Esophagus squamous epithelium (tissue), 4 donors: ENCODE measurements around the gene MANSC1.

ENCODE experiments used
- POLR2A ChIP-seq, 4 donors: fragments of 450-650 bp; IDR thresholded peaks; one replicate each; pipeline ENCODE4 v1.6.1; 2017; ENCODE audit warnings: antibody characterized with exemption in 4 of 4, mild to moderate bottlenecking in 4 of 4, moderate library complexity in 3 of 4
- TF ChIP-seq, protein P1 (sequence below), 6 experiments: fragments of 450-650 bp in 4 of 6; fragments of 200-600 bp in 2 of 6; sonication (generic) in 2 of 6; IDR thresholded peaks; one replicate each; pipeline ENCODE4 v1.5.1; 2016 to 2019; ENCODE audit warnings: antibody characterized with exemption in 6 of 6, mild to moderate bottlenecking in 4 of 6, moderate library complexity in 4 of 6

DNA sequence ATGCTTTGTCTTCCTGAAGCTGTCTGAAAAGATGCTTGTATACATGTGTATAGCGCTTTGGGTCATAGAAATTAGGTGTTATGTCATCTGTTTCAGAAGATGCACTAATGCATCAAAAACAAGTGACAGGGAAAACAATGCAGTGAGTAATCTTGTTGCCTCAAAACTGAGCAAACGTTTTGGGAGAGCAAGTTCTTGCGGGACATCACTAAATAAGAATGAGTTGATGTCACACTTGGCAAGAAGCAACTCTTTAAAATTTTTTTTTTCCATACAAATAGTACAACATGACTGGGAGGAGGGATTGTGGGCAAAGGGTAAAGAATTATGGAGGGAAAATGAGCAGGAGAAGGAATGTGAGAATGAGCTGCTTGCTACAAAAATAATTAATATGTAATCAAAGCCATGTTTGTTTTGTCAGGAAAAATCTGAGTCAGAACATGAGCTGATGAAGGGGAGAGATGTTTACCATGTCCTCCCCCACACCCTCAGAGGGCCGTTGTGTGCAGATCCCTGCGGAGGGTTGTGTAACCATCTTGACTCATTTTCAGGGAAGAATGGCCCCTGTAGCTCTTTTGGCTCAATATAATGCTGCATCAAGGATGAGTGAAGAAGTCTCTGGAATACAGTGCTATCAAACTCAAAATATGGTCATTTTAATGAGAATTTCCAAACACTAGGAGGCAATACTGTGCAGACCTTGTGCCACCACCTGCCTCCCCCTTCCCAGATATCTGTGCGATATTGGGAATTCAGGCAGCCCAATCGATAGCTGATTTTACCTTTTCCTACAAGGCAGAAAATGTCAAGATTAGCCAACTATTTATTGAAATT, 48.2 kb upstream of the MANSC1 start:
- TF ChIP-seq, protein P1, sequence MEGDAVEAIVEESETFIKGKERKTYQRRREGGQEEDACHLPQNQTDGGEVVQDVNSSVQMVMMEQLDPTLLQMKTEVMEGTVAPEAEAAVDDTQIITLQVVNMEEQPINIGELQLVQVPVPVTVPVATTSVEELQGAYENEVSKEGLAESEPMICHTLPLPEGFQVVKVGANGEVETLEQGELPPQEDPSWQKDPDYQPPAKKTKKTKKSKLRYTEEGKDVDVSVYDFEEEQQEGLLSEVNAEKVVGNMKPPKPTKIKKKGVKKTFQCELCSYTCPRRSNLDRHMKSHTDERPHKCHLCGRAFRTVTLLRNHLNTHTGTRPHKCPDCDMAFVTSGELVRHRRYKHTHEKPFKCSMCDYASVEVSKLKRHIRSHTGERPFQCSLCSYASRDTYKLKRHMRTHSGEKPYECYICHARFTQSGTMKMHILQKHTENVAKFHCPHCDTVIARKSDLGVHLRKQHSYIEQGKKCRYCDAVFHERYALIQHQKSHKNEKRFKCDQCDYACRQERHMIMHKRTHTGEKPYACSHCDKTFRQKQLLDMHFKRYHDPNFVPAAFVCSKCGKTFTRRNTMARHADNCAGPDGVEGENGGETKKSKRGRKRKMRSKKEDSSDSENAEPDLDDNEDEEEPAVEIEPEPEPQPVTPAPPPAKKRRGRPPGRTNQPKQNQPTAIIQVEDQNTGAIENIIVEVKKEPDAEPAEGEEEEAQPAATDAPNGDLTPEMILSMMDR (IDR thresholded peaks at IDR 0.05): peak in 1 of 6 experiments; percentile 16
- no peak for TF ChIP-seq POLR2A (IDR thresholded peaks at IDR 0.05)
